ENCODE measurements around the gene ARHGEF12. TPM values are rescaled to one million over a fixed set of nuclear protein-coding genes. Genes with fewer than 3 reads are reported as not detected.

ARHGEF12 gene
- total RNA-seq, 4 donors from 2014 or later = 82.6 to 161 (median 125) TPM

DNA sequence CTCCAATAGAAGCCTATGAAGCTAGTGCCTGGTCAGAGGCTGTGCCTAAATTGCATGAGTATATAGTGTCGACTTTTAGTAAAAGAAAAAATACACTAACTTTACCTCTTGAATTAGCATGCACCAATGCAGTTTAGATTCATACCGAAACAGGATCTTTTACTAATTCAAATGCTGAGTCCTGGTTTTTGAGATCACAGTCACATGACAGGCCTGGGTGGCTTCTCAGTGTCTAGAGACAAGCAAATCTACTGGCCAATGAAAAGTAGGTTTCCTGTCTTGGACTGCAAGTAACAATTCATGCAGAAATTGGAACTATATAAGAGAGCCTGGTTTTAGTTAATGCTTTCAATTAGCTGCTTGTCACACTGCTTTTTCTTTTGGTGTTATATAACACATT lies 7.2 kb downstream of the ARHGEF12 start:
- Histone ChIP-seq H3K9me3 (no peaks in the 10 kb centered on the region), H3K4me3 (no peak overlapping the region), H3K4me1 (peaks cover 0 to 18% of the 10 kb centered on the region in 2 donors), H3K27me3 (no peaks in the 10 kb centered on the region), H3K27ac (no peak overlapping the region), H3K36me3 (no peaks in the 10 kb centered on the region)
- intact Hi-C loops (cut with DNase I; ENCODE audit: low total_unique reads) = no loop called here
- no peak for TF ChIP-seq POLR2A (IDR thresholded peaks at IDR 0.05)
- TF ChIP-seq, protein P1, sequence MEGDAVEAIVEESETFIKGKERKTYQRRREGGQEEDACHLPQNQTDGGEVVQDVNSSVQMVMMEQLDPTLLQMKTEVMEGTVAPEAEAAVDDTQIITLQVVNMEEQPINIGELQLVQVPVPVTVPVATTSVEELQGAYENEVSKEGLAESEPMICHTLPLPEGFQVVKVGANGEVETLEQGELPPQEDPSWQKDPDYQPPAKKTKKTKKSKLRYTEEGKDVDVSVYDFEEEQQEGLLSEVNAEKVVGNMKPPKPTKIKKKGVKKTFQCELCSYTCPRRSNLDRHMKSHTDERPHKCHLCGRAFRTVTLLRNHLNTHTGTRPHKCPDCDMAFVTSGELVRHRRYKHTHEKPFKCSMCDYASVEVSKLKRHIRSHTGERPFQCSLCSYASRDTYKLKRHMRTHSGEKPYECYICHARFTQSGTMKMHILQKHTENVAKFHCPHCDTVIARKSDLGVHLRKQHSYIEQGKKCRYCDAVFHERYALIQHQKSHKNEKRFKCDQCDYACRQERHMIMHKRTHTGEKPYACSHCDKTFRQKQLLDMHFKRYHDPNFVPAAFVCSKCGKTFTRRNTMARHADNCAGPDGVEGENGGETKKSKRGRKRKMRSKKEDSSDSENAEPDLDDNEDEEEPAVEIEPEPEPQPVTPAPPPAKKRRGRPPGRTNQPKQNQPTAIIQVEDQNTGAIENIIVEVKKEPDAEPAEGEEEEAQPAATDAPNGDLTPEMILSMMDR (IDR thresholded peaks at IDR 0.05) = no peak
- DNase-seq = no peak

DNA sequence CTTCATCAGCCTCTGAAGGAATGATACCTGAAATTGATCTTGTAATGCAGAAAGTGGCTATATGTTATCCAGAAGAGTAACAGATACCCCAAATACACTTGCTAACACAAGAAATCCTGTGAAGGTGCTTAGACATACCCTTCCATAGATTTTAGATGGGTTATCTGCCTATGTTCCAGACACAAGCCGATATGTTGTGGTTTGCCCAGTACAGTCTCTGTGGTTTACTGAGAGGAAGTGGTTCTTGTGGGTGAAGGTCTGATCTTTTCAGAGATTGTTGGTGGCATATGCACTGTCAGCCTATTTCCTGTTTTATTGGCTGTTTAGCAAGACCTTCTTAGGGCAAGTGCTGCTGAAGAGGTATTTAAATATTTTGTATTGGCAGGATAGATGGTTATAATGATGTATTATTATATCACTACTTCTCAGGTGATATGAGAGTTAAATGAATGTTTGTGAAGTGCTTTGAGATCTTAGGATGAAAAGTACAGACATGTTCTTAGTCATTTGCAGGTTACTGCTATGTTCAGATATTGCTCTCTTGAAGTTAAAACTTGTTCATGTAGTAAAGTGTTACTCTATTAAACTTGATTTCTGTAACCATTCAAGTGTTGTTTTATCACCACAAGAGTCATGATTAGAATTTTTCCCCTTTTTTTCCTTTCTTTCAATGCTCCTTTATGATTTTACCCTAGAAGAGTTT lies 8.2 kb downstream of the ARHGEF12 start:
- H3K4me3 ChIP-seq = no peak overlapping the region
- TF ChIP-seq, protein P1 (IDR thresholded peaks at IDR 0.05) = no peak
- no peak for TF ChIP-seq POLR2A (IDR thresholded peaks at IDR 0.05)
- H3K27ac ChIP-seq = no peak overlapping the region
- H3K9me3 ChIP-seq = no peaks in the 10 kb centered on the region
- no peaks in the 10 kb centered on the region for H3K36me3 ChIP-seq
- DNase-seq = no peak
- no peaks in the 10 kb centered on the region for H3K27me3 ChIP-seq
- intact Hi-C loops (cut with DNase I; ENCODE audit: low total_unique reads) = no loop called here
- H3K4me1 ChIP-seq = peaks cover 0 to 18% of the 10 kb centered on the region in 2 donors

GRCh38 chr11:120346233-120346632 lies 10.0 kb downstream of the ARHGEF12 start:
- Histone ChIP-seq H3K27me3 (no peaks in the 10 kb centered on the region), H3K27ac (peak overlapping the region in 1 of 2 donors; percentile 73)

GRCh38 chr11:120350637-120351036 lies 14.4 kb downstream of the ARHGEF12 start:
- H3K27ac ChIP-seq = no peak overlapping the region
- H3K4me3 ChIP-seq = no peak overlapping the region
- no peaks in the 10 kb centered on the region for H3K36me3 ChIP-seq
- no peaks in the 10 kb centered on the region for H3K27me3 ChIP-seq
- intact Hi-C loops (cut with DNase I; ENCODE audit: low total_unique reads) = no loop called here
- TF ChIP-seq, protein P1 (IDR thresholded peaks at IDR 0.05) = no peak
- no peak for TF ChIP-seq POLR2A (IDR thresholded peaks at IDR 0.05)
- DNase-seq = no peak
- no peaks in the 10 kb centered on the region for H3K9me3 ChIP-seq
- H3K4me1 ChIP-seq = peaks cover 0 to 11% of the 10 kb centered on the region in 2 donors

More at GRCh38 chr11:120346233-120346632, 10.0 kb downstream of the ARHGEF12 start:
- TF ChIP-seq POLR2A (IDR thresholded peaks at IDR 0.05) = no peak
- TF ChIP-seq, protein P1 (IDR thresholded peaks at IDR 0.05) = no peak
- H3K4me3 ChIP-seq = no peak overlapping the region
- no peaks in the 10 kb centered on the region for H3K9me3 ChIP-seq
- DNase-seq = no peak
- H3K4me1 ChIP-seq = peaks cover 0 to 14% of the 10 kb centered on the region in 2 donors
- no peaks in the 10 kb centered on the region for H3K36me3 ChIP-seq
- intact Hi-C loops (cut with DNase I; ENCODE audit: low total_unique reads) = no loop called here

DNA sequence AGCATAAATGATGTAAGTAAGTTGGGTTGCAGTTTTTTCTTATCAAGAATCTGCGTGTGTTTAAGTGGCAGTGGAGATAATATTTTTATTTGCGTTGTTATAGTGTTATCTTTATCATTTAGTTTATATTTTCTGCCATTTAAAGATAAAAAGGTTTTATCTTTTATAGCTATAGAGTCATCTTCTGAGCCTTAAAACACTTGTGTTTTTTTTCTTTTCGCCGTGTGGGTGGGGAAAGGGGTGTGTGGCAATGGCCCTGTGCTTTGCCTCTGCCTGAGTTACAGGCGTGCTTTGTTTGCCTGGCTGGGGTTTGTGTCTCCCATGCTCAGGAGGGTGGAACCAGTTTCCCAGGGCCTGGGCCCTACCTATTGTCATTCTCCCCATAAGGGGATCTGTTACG lies 16.2 kb downstream of the ARHGEF12 start:
- H3K36me3 ChIP-seq = no peaks in the 10 kb centered on the region
- no peak overlapping the region for H3K4me3 ChIP-seq
- no peaks in the 10 kb centered on the region for H3K4me1 ChIP-seq
- no peaks in the 10 kb centered on the region for H3K27me3 ChIP-seq
- intact Hi-C loops (cut with DNase I; ENCODE audit: low total_unique reads) = no loop called here
- DNase-seq = no peak
- H3K9me3 ChIP-seq = no peaks in the 10 kb centered on the region
- no peak for TF ChIP-seq POLR2A (IDR thresholded peaks at IDR 0.05)
- TF ChIP-seq, protein P1 (IDR thresholded peaks at IDR 0.05) = no peak
- H3K27ac ChIP-seq = no peak overlapping the region

Data from uterus (tissue), 4 donors.